Choroid plexus epithelial cell (primary cell): ENCODE results near the gene TMEM33.
A peak's percentile ranks its signal among the peaks of the same experiment; 100 is the strongest.

ENCODE experiments used
- DNase-seq: peaks from one replicate; pipeline ENCODE4 v3.0.0-alpha.2; 2010; ENCODE audit warnings: low read depth
- H3K4me3 ChIP-seq: 2 replicates; pipeline ENCODE4 v1.5.1; 2011; ENCODE audit warnings: low read depth, mild to moderate bottlenecking, control low read depth, low read length, moderate library complexity
- CTCF ChIP-seq: conservative IDR thresholded peaks from 2 replicates; pipeline ENCODE4 v1.5.1; 2011; ENCODE audit warnings: low read depth, mild to moderate bottlenecking, control low read depth, inconsistent platforms, low read length, moderate library complexity

The TMEM33 gene

GRCh38 chr4:41935652-41936021 is 408 bp downstream of the TMEM33 start:
- peak; percentile 33 for DNase-seq
- TF ChIP-seq CTCF, result no peak

GRCh38 chr4:41939016-41939626 is 3.9 kb downstream of the TMEM33 start:
- peak; percentile 76 for DNase-seq
- TF ChIP-seq CTCF, result no peak
- H3K4me3 ChIP-seq, result no peak overlapping the region

More at GRCh38 chr4:41935652-41936021, 408 bp downstream of the TMEM33 start:
- peak overlapping the region; percentile 91 for H3K4me3 ChIP-seq

GRCh38 chr4:41940834-41941233 is 5.6 kb downstream of the TMEM33 start:
- TF ChIP-seq CTCF, result no peak
- DNase-seq, result no peak

GRCh38 chr4:41943506-41943905 is 8.3 kb downstream of the TMEM33 start:
- DNase-seq, result no peak
- no peak overlapping the region for H3K4me3 ChIP-seq
- TF ChIP-seq CTCF, result no peak

More at GRCh38 chr4:41940834-41941233, 5.6 kb downstream of the TMEM33 start:
- no peak overlapping the region for H3K4me3 ChIP-seq

- no peak for TF ChIP-seq CTCF
- no peak for DNase-seq
Measured at GRCh38 chr4:41944089-41944488, 8.9 kb downstream of the TMEM33 start.

GRCh38 chr4:41949531-41949930 is 14.3 kb downstream of the TMEM33 start:
- TF ChIP-seq CTCF, result no peak
- DNase-seq, result no peak
- H3K4me3 ChIP-seq, result no peak overlapping the region

More at GRCh38 chr4:41944089-41944488, 8.9 kb downstream of the TMEM33 start:
- no peak overlapping the region for H3K4me3 ChIP-seq

- peak; percentile 41 for DNase-seq
- no peak overlapping the region for H3K4me3 ChIP-seq
- TF ChIP-seq CTCF, result peak; percentile 45
Measured at GRCh38 chr4:41957634-41958033, 22.4 kb downstream of the TMEM33 start.
